Measurements from ENCODE around the gene HOXB13.

HOXB13 gene

DNA sequence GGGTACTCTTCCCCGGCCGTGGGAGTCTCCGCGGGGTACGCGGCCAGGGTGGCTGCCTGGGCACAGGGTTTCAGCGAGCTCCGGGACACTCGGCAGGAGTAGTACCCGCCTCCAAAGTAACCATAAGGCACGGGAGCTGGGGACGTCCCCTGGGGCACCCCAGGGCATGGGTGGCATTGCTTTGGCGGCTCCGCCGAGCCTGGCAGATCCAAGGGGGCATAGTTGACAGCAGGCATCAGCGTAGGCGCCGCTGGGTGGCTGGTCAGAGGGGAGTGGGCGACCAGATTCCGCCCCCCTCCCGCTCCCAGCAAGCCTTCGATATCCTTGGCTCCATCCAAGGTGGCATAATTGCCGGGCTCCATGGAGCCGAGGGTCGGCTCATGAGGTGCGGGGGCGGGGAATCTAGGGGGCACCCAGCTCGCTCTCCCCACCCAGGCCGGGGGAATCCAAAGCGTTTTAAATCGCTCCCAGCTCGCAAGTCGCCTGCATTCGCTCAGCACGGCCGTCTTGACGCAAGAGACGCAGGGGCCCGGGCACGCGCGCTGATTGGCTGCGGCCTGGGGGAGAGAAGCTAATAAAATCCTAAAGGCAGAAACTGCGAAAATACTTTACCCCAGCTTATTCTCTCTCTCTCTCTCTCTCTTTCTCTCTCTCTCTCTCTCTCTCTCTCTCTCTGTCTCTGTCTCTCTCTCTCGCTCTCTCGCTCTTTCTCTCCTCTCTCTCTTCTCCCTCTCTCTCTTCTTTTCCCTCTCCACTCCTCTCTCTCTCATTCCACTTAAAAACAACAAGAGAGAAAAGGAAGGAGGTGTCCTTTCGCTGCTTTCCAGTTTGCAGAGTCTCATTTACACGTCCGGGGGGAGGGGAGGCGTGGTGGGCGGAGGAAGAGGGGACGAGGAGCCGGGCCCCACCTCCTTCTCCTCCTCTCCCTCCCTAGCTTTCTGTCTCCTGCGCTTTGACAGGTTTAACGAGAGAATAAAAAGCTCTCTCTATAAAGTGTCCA is at the start of gene HOXB13:
TSS of gene HOXB13 (minus strand) at position 519 of the 1,000 bp plus-strand sequence. CDS start at position 362, 157 bp downstream.
- no peak for DNase-seq (ENCODE audit: low read depth in 2 of 2)

GRCh38 chr17:48776602-48777001 is 48.1 kb upstream of the HOXB13 start:
- DNase-seq (ENCODE audit: low read depth in 2 of 2), result no peak

DNA sequence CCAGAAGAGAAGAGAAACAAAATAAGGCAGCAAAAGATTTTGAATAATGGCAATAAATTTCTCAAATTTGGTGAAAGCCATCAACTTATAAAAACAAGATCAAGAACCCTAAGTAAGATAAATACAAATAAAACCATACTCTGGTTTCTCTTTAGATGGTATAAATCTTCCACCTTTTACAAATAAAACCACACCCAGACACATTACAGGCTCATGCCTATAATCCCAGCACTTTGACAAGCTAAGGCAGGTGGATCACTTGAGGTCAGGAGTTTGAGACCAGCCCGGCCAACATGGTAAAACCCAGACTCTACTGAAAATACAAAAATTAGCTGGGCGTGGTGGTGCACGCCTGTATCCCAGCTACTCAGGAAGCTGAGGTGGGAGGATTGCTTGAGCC is 44.7 kb upstream of the HOXB13 start:
- no peak for DNase-seq (ENCODE audit: low read depth in 2 of 2)

DNA sequence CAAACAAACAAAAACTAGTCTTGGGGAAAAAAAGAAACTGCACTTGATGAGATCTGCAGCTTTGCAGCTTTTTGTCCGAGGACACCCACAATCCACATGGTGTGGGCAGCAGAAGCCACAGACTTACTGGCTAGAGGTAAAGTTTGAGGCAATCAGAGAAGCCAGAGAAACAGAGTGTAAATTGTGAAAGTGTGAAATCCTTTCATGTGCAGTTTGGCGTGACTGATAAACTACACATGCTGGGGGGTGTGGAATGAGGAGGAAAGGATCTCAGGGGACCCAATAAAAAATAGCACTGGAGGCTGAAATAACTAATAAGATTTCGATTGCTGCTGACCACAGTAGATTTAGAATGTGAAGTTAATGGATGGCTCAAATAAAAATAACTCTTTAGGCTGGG is 42.4 kb upstream of the HOXB13 start:
- no peak for DNase-seq (ENCODE audit: low read depth in 2 of 2)

- no peak for DNase-seq (ENCODE audit: low read depth in 2 of 2)
These were observed 40.6 kb upstream of the HOXB13 start for GRCh38 chr17:48769009-48769675.

DNA sequence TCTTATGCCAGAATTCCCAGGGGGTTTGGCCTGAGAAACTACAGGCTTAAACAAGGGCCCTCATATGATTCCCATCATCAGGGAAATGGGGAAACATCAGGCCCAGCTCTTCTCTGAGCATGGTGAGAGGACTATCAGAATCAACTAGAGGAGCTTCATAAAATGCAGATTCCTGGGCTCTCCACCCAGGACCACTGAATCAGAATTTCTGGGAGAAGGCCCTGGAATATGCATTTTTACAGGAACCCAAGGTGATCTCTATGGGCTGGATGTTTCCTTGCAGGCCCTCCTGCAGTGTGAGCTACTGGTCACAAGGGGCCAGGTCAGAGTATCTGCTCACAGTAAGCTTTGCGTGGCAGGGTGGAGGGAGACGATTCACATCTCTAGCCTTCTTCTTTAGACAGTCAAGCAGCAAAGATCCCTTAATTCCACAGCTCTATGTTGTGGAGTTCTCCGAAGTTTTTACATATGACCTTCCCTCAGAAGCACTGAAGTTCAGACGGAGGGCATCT is 38.8 kb upstream of the HOXB13 start:
- DNase-seq (ENCODE audit: low read depth in 2 of 2), result no peak

DNA sequence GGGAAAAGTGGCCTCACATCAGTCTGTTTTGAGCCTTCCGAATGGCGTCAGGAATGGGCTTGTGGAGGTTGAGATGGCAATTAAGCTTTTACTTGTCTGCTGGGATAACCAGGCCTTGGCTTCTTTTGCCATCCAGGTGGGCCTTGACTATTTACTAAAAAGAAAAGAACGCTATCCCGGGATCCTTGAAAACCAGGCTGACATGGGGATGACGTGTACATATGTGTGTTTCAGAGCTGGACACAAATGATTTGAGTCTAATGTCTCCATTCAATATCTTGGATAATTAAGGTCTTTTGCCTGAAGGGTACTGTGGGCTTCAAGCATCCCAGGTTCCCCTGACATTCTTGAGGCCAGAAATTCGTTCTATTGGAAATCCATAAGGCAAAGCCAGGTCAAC is 32.6 kb upstream of the HOXB13 start:
- DNase-seq (ENCODE audit: low read depth in 2 of 2), result no peak

GRCh38 chr17:48760411-48760810 is 31.9 kb upstream of the HOXB13 start:
- no peak for DNase-seq (ENCODE audit: low read depth in 2 of 2)

GRCh38 chr17:48759288-48759687 is 30.7 kb upstream of the HOXB13 start:
- no peak for DNase-seq (ENCODE audit: low read depth in 2 of 2)

- DNase-seq (ENCODE audit: low read depth in 2 of 2), result no peak
These were observed 29.0 kb upstream of the HOXB13 start for GRCh38 chr17:48757524-48757961.

DNA sequence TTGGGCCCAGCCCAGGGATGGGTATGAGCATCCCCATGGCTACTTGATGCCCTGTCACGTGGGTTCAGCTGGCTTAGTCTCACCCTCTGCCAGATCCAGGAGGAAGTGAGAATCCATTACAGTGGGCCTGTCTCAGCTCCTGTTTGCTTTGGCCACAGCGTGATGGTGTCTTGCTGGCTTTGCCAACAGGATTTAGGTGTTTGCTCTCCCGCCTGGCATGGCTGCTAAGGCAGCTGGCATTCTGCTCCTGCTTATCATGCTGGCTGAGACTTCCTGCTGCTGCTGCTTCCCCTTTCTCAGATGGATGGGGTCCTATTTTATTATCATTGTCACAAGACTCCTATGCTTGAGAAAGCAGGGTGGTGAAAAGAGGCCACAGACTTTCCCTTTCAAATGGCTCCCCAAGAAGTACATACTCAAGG is 28.3 kb upstream of the HOXB13 start:
- no peak for DNase-seq (ENCODE audit: low read depth in 2 of 2)

GRCh38 chr17:48755356-48755755 is 26.8 kb upstream of the HOXB13 start:
- DNase-seq (ENCODE audit: low read depth in 2 of 2), result no peak

DNA sequence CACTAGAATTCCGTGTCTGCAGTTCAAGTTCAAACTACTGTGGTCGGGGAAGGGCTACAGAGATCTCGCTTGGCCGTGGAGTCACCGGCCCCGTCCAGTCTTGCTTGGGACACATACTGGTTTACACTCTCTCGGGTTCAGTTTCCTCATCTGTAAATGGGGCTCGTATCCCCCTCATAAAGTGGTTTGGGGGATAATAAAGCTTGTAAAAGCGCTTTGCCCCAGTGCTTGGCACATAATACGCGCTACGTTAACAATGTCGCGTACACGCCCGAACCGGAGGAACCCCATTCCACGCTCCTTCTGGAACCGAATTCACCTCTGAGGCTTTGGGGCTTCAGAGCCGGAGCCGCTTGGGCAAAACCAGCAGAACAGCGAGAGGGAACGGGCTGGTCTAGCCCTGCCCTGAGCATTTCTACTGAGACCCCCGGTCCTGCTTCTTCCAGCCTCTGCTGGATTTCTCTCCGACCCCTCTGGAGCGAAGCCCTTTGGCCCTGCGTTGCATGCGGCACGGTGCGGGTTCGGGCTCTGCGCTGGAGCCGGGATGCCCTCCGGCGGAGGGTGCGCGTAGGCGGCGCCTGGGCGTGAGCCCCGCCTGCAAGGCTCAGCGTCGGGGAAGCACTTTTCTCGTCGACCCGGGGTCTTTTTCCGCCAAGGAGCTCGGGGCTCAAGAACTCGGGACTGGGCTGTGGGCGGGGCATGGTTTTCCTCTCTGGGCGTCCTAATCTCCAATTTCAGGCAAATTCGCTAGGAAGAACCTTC is 26.1 kb upstream of the HOXB13 start:
- no peak for DNase-seq (ENCODE audit: low read depth in 2 of 2)

DNA sequence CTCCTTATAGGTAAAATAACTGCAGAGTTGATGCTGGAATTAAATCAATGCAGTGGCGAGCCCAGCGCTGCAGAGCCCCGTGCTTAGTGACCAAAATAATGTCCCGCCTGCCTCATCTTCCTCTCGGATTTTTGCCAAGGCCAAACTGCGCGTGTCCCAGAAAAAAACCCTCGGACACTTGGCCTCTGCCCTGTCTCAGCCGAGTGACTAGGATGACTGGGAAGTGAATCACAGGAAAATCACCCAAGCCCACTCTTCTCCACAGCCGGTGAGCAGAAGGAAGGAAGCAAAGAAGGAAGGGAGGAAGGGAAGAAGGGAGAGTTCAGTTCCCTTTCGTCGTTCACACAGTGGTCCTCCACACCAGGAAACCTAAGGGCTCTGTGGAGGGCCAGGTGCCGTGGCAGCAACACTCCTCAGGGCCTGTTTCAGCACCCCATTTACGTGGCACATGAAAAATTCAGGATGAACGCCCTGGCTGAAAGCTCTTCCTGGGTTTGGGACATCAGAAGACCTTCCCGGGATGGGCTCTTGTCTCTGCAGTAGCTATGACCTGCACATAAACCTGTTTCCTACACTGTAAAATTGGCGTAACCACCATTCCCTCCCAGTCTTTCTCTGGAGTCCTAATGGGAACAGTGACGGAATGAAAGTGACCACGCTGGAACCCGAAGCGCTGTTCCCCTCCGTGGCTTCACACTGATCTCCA is 25.4 kb upstream of the HOXB13 start:
- no peak for DNase-seq (ENCODE audit: low read depth in 2 of 2)

DNA sequence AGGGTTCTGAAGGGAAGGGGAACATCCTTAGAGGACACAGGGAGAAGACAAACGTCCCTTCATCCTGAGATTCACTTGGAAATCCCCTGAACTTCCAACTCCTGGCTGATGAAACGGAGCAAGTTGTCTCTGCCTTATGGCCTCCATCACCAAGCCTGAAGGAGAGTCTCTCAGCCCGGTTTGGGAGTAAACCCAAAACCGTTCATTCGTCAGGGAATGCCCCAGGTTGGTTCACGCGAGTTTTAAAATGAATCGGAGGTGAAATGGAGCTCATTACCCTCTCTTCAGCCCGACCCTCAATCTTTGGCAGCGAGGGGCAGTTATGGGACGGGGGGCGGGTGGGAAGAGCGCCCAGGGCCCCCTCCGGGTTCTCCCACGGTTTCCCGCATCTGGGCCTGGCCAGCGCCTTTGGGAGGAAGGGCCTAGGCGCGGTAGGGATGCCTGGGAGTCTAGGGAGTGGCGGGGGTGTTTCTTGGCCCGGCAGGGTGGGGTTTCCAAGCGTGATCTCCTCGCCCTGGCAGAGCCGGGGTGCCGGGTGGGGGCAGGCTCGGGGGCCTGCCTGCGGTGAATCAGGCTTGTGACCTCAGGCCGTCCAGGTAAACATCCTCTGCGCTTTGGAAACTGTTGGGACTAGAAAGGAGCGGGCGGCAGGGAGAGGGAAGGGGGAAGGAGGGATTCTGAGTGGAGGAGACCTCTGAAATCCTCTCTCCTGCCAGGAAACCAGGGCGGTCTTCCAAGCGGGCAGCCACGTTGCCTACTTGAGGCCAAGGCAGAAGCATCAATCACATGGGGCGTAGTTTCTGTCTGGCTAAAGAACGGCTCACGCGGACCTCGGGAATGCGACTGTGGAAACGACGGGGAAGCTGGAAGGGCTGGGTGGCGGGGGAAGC is 24.1 kb upstream of the HOXB13 start:
- no peak for DNase-seq (ENCODE audit: low read depth in 2 of 2)

GRCh38 chr17:48751733-48752398 is 23.3 kb upstream of the HOXB13 start:
- DNase-seq (ENCODE audit: low read depth in 2 of 2), result no peak

GRCh38 chr17:48751172-48751571 is 22.6 kb upstream of the HOXB13 start:
- DNase-seq (ENCODE audit: low read depth in 2 of 2), result no peak

DNA sequence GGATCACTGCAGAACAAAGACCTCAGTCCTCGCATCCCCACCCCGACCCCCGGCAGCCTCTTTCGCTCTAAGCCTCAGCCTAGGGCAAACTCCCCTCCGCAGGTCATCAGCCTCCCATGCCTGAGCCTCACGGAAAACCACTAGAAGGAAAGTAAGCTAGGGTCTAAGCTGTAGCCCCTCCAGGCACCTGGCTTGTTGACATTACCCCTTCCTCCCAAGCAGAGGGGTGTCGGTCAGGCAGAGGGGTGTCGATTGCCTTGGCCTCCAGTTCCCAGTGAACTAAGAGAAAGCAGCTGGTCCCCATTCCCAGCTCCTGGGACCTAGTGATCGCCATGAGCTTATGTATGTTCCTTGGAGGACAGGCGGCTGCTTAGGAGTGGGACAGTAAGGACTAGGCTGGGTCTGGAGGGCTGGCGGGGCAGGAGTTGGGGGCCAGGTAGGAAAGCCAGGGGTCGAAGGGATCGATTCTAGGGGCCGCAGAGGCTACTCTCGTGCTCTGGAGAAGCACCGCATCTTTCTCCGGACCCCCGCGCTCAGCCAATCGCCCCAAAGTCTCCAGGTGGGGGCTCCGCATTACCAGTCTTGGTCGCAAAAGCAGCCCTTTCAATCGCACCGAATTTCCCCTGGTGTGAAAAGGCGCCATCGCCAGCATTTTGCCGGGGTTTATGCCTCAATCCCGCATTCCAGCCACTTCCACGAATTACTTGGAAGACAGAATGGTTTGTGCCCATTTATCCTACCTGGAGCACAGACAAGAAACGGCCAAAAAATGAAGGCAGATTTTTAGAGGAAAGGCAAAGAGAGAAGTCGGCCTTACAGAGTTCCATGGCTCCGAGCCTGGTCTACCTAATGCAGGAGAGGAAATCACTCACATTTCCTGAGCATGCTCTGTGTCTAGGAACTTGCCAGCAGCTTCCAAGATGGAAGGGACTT is 21.3 kb upstream of the HOXB13 start:
- DNase-seq (ENCODE audit: low read depth in 2 of 2), result no peak

Measured in stimulated activated CD4-positive, alpha-beta T cell treated with anti-CD3 and anti-CD28 coated beads, Interleukin-1b, Interleukin-23, amount 100 ng/mL, for 1 hour (primary cell).